GM21717 (cell line): ENCODE data around the gene NUP50.

Experiments
- ATAC-seq: cut with Tn5 transposase; IDR thresholded peaks from one replicate; pipeline ENCODE4 v1.9.1; 2021; ENCODE audit warnings: mild to moderate bottlenecking, moderate library complexity; ENCODE audit not compliant: unreplicated experiment

NUP50 gene

DNA sequence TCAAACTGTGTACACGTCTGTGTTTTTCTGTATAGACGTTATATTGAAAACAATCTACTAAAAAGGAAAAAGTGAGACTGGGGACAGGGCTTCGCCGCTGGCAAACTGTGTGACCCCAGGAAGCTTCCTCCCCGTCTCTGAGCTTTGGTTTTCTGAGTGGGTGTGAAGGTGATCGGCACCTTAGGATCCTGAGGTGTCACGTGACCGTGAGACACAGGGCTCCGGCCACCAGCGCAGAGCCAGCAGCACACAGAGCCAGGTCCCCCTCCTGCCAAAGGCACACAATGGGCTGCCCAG, 44.9 kb downstream of the NUP50 start:
- no peak for ATAC-seq

DNA sequence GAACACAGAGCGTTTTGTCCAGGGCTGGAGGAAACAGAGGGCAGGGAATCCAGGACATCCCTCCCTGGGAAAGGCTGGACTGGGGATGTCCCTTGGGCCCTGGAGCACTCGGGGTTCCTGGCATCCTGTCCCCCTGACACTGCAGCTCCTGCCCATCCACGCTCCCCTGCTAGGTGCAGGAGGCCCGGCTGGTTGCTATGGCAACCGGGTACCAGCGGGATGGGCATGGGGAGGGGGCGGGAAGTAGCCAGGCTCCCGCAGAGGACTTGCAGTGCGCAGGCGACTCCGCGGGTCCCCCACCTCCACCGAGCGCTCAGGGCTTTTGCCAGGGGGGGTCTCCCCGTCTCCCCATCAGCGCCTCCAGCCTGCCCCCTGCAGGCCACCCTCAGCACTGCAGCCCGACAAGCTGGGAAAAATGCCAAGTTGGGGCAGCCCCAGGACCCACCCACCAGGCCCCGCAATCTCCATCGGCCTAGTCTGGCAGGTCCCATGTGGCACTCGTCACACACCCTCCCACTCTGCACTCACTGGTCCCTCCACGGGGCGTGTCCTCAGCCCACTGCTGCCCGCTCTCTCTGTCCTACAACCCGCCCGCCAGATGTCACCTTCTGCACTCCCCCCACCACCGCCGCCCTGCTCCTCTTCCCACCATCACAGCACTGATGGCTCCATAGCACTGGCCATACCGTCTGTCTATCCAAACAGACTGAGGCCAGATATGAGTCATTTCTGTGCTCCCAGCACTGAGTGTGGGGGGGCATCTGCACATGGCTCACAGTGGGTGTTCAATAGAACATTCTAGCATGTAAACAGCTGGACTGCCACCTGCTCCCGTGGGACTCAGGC, 45.5 kb downstream of the NUP50 start:
- no peak for ATAC-seq

DNA sequence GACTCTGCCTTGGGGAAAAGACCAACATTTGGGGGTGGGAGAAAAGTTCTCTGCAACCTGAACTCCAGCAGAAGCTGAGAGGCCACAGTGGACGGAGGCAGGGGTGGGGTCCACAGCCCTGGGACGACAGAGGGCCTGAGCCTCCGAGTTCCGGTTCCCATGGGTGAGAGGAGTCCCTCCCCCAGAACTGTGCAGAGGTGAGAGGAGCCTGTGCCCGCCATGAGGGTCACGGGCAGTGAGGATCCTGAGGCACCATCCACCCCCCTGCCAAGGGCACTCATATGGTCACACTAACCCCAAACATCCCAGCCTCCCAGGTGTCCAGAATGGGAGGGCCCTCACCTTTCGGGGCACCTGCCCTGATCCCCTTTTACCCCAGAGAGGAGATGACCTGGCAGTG, 46.4 kb downstream of the NUP50 start:
- ATAC-seq, result no peak

DNA sequence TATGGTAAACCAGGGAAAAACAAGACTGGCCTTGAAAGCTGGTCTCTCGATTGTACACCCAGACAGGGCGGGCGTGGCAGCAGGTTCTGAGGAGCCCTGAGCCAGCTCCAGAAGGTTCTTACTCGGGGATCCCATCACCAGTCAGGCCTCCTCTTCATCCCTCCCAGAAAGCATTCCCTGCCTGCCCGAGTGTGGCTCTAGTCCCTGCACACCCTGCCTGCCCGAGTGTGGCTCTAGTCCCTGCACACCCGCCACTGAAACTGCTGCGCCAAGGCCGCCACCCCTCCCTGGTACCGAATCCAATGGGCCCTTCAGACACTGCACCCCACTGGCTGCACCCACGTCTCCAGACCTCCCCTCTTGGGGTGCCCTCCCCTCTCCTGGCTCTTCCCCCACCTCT, 46.9 kb downstream of the NUP50 start:
- ATAC-seq, result no peak

DNA sequence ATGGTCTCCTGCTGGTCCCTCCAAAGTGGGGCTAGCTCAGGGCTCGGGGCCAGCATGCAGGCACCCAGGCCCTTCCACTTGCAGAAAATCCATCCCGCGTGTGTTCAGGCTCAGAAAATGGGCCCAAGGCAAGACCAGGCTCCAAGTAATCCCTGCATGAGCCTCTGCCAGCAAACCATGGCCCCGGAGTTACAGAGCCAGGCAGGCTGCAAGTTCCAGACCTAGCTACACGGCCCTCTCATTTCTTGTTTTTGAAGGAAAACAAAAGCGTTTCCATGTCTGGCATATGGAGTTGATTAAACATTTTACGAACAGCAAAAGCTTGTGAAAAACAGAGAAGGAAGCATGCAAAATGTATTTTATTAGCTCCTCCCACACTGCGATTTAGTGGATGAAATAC, 47.3 kb downstream of the NUP50 start:
- no peak for ATAC-seq

DNA sequence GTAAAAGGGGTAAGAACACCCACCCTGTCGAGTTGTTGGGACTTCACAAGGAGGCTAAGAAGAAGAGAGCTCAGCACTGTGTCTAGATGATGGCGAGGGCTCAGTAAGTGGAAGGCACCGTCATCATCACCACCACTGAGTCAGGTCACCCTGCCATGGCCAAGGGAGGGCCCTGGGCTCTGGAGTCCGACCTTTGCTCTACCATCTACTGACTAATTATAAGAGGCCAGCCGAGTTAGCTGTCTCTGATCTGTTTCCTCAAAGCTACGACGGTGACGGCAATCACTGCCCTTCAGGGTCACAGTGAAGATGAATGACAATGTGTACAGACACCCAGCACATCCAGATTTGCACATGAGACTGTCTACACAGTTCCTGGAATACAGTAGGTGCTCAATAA, 47.7 kb downstream of the NUP50 start:
- no peak for ATAC-seq

DNA sequence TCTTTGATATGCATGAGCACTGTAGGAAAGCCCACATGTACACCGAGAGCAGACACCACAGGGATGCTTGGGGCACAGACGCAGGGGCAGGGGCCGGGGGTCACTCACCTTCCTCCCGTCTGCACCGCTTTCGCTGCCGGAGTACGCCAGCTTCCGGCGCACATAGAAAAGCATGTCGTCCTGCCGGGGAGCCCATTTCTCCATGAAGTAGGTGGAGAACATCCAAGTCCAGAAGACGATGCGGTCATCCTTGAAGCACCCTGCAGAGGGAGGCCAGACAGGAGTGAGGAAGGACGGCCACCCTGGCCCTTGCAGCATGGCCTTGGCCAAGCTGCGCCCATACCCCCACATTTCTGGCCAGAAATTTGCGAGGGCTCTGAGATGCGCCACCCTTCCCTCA, 48.1 kb downstream of the NUP50 start:
- ATAC-seq, result no peak

DNA sequence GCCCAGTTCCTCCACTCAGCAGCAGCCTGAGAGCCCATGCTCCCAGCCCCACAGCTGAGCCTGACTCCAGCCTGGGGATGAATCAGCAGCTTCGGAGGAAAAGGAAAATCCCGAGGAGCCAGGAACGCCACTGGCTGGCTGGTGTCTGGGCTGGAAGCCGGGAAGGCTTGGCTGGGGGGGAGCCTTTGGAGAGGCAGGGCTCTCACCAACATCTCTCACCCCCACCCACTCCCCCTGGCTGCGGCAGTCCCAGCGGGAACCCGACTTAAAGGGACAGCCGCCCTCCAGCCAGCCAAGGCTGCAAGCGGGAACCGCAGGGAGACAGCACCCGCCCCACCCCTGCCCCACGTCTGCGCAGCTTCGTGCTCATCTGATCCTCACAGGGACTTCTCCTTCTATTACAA, 48.6 kb downstream of the NUP50 start:
- ATAC-seq, result no peak

DNA sequence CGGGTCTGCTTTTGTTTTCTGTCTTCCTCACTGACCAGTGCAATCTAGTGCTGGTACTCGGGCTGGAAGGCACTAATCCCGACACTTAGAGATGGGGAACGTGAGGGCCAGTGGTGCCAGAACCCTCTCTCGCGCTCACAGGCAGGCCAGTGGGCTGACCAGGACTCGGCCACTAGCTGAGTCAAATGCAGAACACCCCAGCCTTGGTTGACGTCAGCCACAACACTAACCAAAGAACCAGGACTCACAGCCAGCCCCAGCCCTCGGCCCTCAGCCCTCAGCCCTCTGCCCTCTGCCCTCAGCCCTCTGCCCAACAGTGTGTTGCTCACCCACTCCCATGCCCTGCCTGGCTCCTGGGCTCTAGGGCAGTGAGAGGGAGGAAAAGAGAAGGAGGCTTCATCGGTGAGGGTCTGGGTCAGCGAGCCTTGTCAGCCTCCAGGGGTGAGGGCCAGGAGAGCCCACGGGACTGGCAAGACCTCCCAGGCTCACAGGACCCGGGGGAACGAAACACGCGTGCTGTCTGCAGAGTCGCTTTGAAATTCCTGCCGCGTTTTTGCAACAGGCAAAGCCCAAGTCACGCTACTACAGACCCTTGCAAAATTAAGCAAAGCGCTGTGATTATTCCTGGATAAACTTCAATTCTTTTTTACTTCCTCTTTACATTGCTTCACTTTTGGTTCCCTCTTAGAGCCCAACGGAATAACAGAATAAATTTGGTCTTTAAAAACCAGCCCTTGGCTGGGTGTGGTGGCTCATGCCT, 49.4 kb downstream of the NUP50 start:
- ATAC-seq, result no peak

DNA sequence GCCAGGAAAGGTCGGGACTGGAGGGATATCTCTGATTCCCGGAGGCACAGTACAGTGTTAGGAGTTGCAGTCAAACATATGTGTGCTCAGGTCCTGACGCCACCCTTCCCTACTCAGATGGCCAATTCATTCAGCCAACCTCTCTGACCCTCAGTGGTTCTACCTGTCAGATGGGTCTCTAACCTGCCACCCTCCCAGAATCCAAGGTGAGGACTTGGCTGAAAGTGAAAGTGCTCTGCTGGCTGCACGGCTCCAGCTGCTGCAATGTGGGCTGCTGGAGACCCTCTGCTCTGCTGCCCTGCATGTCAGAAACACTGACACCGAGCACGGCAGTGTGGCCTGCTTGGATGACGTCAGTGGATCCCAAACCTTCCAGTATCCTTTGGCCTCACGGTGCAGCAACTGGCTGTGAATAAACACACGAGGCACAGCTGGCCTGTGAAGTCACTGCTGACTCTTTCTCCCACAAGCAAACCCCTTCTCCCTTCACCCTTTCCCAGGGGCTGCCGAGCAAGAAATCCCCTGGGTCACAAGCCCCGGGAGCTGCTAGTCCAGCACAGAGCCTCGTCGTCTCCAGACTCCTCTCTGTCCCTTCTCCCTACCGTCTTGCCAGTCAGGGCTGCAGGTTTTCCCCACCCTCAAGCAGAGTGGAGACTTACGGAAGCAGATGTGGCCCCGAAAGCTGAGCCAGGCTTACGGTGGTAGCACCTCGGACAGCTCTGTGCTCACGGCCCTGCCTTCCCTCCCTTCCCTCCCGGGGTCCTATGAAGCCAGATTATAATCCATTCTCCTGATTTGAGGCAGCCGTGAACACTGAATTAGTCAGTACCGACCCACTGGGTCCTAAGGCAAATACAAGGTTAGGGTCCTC, 52.6 kb downstream of the NUP50 start:
- no peak for ATAC-seq

DNA sequence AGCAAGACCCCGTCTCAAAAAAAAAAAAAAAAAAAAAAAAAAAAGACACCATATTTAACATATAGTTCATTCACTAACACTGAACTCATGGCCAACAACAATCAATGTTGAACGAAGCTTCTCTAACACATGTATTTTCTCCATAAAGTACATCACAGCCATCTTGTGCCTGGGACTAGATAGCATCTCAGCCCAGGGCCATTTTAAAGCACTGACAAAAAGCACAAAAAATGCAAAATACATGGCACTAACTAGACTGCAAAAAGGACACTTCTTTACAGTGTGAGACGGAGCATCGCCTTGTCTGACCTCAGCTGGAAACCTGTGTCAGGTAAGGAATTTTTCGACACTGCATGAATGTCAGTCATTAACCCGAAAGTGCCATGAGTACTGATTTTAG, 53.6 kb downstream of the NUP50 start:
- no peak for ATAC-seq

DNA sequence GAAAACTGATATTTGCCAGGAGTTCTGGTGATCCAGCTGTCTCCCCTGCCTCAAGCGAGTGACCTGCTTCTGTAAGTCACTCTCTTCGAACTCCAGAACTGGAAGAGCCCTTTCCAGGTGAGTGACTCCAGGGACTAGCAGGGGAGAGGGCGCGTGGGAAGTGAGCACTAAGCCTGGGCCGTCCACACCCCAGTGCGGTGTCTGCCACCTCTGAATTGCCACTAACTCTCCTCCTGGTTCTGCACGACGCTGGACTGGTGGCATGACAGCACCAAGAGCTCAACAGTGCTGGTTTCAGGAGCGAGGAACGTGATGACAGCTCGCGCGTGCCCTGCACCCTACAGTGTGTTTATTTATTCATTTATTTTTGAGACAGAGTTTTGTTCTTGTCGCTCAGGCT, 54.1 kb downstream of the NUP50 start:
- no peak for ATAC-seq

DNA sequence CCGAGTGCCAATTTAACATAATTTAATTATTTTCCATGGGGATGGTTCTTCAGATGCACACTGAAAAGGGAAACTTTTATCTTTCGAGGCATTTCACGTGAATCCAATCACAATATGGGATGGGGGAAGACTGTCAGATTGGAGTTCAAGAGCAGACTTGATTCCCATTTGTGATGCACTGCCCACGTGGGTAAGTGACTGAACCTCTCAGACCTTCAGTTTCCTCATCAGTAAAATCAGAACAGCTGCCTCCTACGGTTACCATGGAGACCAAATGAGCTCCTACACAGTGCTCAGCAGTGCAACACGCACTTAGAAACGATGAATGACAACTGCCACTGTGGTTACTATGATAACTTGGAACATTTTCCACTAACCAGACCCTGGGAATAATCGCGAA, 55.3 kb downstream of the NUP50 start:
- peak; percentile 68 for ATAC-seq

DNA sequence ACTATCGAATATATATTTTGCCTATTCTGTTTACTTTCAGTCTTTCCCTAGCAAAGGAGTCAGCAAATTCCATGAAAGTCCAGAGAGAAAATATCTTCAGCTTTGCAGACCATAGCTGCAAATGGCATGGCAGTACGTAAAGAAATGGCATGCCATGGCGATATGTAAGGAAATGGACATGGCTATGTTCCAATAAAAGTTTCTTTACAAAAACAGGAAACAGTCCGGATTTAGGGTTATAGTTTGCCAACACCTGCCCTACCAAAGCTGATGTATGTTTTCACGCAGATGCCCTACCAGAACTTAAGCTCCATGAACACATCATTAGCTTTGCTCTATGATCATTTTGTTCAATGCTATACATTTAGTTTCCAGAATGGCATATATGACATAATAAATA, 57.5 kb downstream of the NUP50 start:
- ATAC-seq, result no peak

DNA sequence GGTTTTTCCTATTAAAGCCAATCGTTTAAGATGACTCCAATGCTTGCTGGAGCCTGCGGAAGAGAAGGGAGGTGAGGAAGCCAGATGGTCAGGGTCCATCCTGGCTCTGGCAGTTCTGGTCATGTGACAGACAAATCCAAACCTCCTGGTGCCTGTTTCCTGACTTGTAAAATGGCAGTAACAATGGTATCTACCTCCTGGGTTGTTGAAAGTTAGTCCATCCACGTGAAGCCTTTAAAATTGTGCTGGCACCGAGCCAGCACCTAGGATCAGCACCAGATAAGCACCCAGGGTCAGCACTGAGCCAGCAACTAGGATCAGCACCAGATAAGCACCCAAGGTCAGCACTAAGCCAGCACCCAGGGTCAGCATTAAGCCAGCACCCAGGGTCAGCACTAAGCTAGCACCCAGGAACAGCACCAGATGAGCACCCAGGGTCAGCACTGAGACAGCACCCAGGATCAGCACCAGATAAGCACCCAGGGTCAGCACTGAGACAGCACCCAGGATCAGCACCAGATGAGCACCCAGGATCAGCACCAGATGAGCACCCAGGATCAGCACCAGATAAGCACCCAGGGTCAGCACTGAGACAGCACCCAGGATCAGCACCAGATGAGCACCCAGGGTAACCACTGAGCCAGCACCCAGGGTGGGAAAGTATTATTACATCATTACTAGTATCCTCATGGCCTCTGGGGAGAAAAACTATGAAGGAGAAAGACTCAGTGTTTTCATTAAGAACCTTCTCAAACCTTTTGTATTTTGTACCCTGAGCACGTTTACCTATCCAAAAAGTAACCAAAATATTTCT, 59.8 kb downstream of the NUP50 start:
- no peak for ATAC-seq

DNA sequence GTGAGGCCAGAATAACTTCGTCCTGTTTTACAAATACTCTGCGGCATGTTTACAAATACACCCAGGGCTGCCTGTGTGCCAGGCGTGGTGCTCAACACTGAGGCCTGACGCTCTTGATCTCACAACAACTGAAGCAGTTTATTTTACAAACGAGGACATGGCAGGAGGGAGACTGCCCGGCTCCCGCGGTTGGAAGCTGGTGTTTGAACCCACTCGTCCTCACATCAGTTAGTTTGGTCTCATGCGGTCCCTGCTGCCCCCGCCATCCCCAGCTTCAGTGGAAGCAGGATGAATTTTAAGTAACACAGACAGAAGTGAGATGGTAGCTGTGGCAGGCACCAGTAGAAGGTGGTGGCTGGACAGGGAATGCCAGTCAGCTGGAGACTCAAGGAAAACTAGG, 60.6 kb downstream of the NUP50 start:
- no peak for ATAC-seq

DNA sequence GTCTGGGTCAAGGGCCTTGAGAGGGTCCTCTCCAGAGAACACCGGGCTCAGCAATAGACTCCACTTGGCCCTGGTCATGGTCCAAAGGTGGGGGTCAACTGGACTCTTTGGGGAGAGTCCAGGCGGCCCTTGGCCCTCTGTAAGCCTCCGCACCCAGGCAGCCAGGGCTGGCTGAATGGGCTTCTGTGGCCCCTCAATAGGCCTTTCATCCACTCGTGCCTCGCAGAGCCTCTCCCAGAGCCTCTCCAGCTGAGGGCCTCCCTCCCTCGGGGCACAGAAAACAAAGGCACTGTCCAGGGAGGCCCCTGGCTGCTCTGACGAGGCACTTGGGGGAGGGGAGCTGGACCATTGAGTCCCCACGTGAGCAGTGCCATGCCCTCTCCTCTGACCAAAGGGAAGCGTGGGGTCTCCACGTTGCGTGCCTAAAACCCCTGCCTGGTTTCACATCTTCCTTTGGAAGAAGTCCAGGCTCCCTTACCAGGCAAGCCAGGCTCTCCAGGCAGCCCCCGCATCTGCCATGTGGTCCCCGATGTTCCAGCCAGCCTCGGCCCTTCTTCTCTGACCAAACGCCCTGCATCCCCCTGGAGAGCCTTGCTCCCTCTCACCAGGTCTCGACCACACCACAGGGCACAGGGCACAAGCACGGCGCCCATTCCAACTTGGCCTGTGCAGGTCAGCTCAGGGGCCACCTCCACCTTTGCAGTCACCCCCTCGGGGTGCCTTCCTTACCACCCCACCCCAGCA, 61.4 kb downstream of the NUP50 start:
- no peak for ATAC-seq

DNA sequence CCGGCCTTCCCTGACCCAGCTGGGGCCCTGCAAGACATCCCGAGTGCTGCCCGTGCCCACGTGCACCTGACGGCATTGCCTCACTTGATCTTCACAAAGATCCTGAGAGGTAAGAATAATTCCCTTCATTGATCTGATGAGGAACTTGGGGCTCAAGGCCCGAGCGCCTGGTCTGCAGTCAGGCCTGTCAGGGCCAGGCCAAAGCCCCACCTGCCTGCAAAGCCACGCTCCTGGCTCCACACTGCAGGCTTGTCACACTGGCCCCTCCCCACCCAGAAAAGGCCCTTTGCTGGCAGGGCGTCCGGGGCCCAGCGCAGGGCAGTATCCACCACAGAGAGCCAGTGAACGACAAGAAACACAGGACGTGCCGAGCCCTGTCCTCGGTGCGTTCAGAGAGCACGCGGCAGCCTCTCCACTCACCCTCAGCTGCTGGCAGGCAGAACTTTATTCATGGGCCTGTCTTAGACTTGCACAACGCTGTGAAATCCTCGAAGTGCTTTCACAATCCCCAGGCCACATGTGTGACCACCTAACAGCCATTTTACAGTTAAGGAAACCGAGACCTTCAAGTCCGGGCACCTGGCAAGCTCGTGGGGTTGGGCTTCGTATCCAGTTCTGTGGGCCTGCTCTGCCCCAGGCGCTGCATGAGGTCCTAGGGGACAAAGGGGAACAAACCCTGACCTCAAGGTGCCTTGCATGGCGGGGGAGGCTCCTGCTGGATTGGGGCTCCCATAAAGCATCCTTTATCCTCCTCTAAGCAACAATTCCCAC, 62.2 kb downstream of the NUP50 start:
- no peak for ATAC-seq

DNA sequence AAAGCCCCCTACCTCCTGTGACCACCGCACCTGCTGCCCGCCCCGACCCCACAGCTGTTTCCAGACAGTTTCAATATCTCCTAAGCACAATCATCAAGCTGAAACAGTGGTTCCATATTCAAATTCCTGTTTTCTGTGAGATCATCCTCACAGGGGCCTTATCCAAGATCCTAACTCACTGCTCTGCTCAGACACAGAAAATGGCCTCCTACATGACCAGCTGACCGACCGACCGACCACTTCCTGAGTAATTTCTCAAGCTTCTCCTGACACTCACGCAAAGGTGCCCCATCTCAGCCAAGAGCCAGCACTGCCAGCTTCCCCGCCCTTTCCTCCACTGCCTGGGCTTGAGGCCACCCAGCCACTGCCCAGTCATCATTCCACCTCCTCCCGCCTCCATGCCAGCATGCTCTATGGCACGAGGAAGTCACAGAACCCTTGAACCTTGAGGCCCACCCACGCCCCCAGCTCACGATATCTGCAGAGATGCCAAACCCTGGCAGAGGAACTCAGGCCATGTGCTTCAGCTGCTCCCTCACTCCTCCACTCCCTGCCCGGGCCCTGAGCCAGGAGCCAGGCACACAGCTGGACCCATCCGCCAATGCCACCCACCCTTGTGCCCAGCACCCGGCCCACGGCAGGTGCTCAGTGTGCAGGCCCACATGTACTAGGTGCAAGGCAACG, 62.9 kb downstream of the NUP50 start:
- ATAC-seq, result no peak
